H1 (cell line): Measurements from ENCODE around the gene CACNG7. TPM values are rescaled to one million over a fixed set of nuclear protein-coding genes. Genes with fewer than 3 reads are reported as not detected.

Experiments
- CTCF ChIA-PET: fragments of 300-600 bp; sonication (Branson Sonifier 250); formaldehyde crosslinking; loops from one replicate; lab custom pipeline; 2021; ENCODE audit not compliant: partially characterized antibody; lab: Charles Lee
- POLR2A ChIA-PET: fragments of 300-600 bp; sonication (Branson Sonifier 250); formaldehyde crosslinking; loops from one replicate; lab custom pipeline; 2021; ENCODE audit warnings: inconsistent platforms; ENCODE audit not compliant: partially characterized antibody; lab: Charles Lee
- DNase-seq, 2 experiments: peaks; one replicate each; pipeline versions ENCODE4 v3.0.0 to v3.0.0-alpha.2; 2010 to 2022; ENCODE audit warnings: low spot score in 2 of 2, low read depth in 1 of 2, mixed read lengths in 1 of 2
- FAIRE-seq: peaks from 2 replicates; lab custom pipeline; 2011; peaks lifted over from hg19 to GRCh38; lab: Jason Lieb, UNC
- H2AFZ ChIP-seq: 2 replicates; pipeline ENCODE4 v1.8.1; 2012; ENCODE audit warnings: low read length, inconsistent platforms
- H2AK5ac ChIP-seq: 2 replicates; pipeline ENCODE4 v1.6.1; 2013; ENCODE audit warnings: low read depth, low read length
- H2BK120ac ChIP-seq: replicated peaks from 2 replicates; pipeline ENCODE3; 2013; ENCODE audit warnings: low read depth, low read length, inconsistent platforms
- H2BK12ac ChIP-seq: 2 replicates; pipeline ENCODE4 v1.6.1; 2013; ENCODE audit warnings: low read depth, low read length
- H2BK15ac ChIP-seq: 2 replicates; pipeline ENCODE4 v1.6.1; 2013; ENCODE audit warnings: low read length
- H2BK20ac ChIP-seq: 2 replicates; pipeline ENCODE4 v1.6.1; 2013; ENCODE audit warnings: low read length
- H2BK5ac ChIP-seq: 2 replicates; pipeline ENCODE4 v1.6.1; 2013; ENCODE audit warnings: low read depth, low read length
- H3K14ac ChIP-seq: 2 replicates; pipeline ENCODE4 v1.6.1; 2013; ENCODE audit warnings: inconsistent platforms; ENCODE audit not compliant: insufficient read length
- H3K18ac ChIP-seq: 2 replicates; pipeline ENCODE4 v1.6.1; 2013; ENCODE audit warnings: low read length; ENCODE audit errors: extremely low read depth
- H3K23ac ChIP-seq: 2 replicates; pipeline ENCODE4 v1.6.1; 2013; ENCODE audit warnings: inconsistent platforms; ENCODE audit not compliant: insufficient read length
- H3K23me2 ChIP-seq: 2 replicates; pipeline ENCODE4 v1.6.1; 2013; ENCODE audit warnings: low read depth, low read length
- H3K27ac ChIP-seq: 2 replicates; pipeline ENCODE4 v1.6.1; 2011; ENCODE audit warnings: low read depth, low read length, inconsistent platforms
- H3K27me3 ChIP-seq, 4 experiments: replicated peaks in 1 of 4; 1 replicate in 1 of 4; 2 replicates in 3 of 4; pipeline versions ENCODE4 v1.6.1 to v1.8.1; 2011 to 2013; ENCODE audit warnings: low read length in 3 of 4, mild to moderate bottlenecking in 3 of 4, inconsistent platforms in 2 of 4, mixed read lengths in 2 of 4, moderate library complexity in 1 of 4; ENCODE audit not compliant: control insufficient read depth in 3 of 4, insufficient read depth in 3 of 4; ENCODE audit errors: extremely low read depth in 1 of 4
- H3K36me3 ChIP-seq, 4 experiments: 2 replicates each; pipeline versions ENCODE4 v1.6.1 to v1.8.1; 2011 to 2013; ENCODE audit warnings: mild to moderate bottlenecking in 4 of 4, low read length in 3 of 4, moderate library complexity in 2 of 4, control low read depth in 1 of 4, inconsistent platforms in 1 of 4; ENCODE audit not compliant: insufficient read depth in 4 of 4, control insufficient read depth in 2 of 4
- H3K4ac ChIP-seq: replicated peaks from 2 replicates; pipeline ENCODE3; 2013; ENCODE audit warnings: low read length, low read depth, mixed read lengths, inconsistent platforms; ENCODE audit not compliant: insufficient read length
- H3K4me1 ChIP-seq, 4 experiments: replicated peaks in 1 of 4; 1 replicate in 1 of 4; 2 replicates in 3 of 4; pipeline versions ENCODE4 v1.6.1 to v1.8.1; 2011 to 2013; ENCODE audit warnings: low read length in 3 of 4, inconsistent platforms in 2 of 4, mixed read lengths in 1 of 4; ENCODE audit not compliant: insufficient read depth in 4 of 4, control insufficient read depth in 3 of 4
- H3K4me2 ChIP-seq, 2 experiments: 2 replicates each; pipeline versions ENCODE4 v1.6.1 to v1.8.1; 2011 to 2013; ENCODE audit warnings: low read depth in 2 of 2, low read length in 2 of 2, control low read depth in 1 of 2, inconsistent platforms in 1 of 2, mild to moderate bottlenecking in 1 of 2; ENCODE audit not compliant: insufficient read depth in 1 of 2
- H3K4me3 ChIP-seq, 4 experiments: fragments of 200-600, 300-600 bp in 1 of 4; sonication (generic), shearing (Covaris generic), sonication (Bioruptor Twin) in 1 of 4; 2 replicates each; pipeline versions ENCODE4 v1.5.1 to v1.8.1; 2011 to 2016; ENCODE audit warnings: low read length in 4 of 4, low read depth in 3 of 4, control low read depth in 2 of 4, inconsistent platforms in 2 of 4, mild to moderate bottlenecking in 2 of 4, mixed read lengths in 1 of 4, moderate library complexity in 1 of 4; ENCODE audit not compliant: insufficient read depth in 2 of 4; ENCODE audit errors: extremely low read depth in 1 of 4
- H3K56ac ChIP-seq: replicated peaks from 2 replicates; pipeline ENCODE3; 2013; ENCODE audit warnings: low read depth, mild to moderate bottlenecking, mixed read lengths, low read length, inconsistent platforms; ENCODE audit not compliant: insufficient read length
- H3K79me1 ChIP-seq: 2 replicates; pipeline ENCODE4 v1.6.1; 2013; ENCODE audit warnings: low read depth, low read length, control low read depth
- H3K79me2 ChIP-seq, 2 experiments: 2 replicates each; pipeline versions ENCODE4 v1.6.1 to v1.8.1; 2012 to 2013; ENCODE audit warnings: low read length in 2 of 2, mild to moderate bottlenecking in 2 of 2, inconsistent platforms in 1 of 2; ENCODE audit not compliant: insufficient read depth in 2 of 2, control insufficient read depth in 1 of 2
- H3K9ac ChIP-seq, 4 experiments: replicated peaks in 1 of 4; 1 replicate in 1 of 4; 2 replicates in 3 of 4; pipeline versions ENCODE4 v1.6.1 to v1.8.1; 2011 to 2013; ENCODE audit warnings: low read depth in 3 of 4, low read length in 3 of 4, control low read depth in 2 of 4, mild to moderate bottlenecking in 2 of 4, moderate library complexity in 2 of 4, inconsistent platforms in 1 of 4; ENCODE audit errors: extremely low read depth in 1 of 4
- H3K9me3 ChIP-seq, 2 experiments: 2 replicates each; pipeline versions ENCODE4 v1.6.1 to v1.8.1; 2012 to 2013; ENCODE audit warnings: mild to moderate bottlenecking in 2 of 2, moderate library complexity in 2 of 2, control low read depth in 1 of 2, inconsistent platforms in 1 of 2, low read depth in 1 of 2, low read length in 1 of 2, mixed read lengths in 1 of 2; ENCODE audit not compliant: insufficient read depth in 2 of 2
- H4K20me1 ChIP-seq, 2 experiments: replicated peaks in 1 of 2; 2 replicates each; pipeline versions ENCODE3 to v1.8.1; 2011 to 2013; ENCODE audit warnings: inconsistent platforms in 2 of 2, low read length in 2 of 2, mild to moderate bottlenecking in 1 of 2; ENCODE audit not compliant: insufficient read depth in 2 of 2, control insufficient read depth in 1 of 2
- H4K5ac ChIP-seq: 2 replicates; pipeline ENCODE4 v1.6.1; 2013; ENCODE audit warnings: low read length, low read depth, mixed read lengths, inconsistent platforms; ENCODE audit not compliant: insufficient read length
- H4K8ac ChIP-seq: 2 replicates; pipeline ENCODE4 v1.8.0; 2013; ENCODE audit warnings: mild to moderate bottlenecking, moderate library complexity, low read length, inconsistent platforms; ENCODE audit not compliant: insufficient read depth; ENCODE audit errors: extremely low read depth
- H4K91ac ChIP-seq: replicated peaks from 2 replicates; pipeline ENCODE3; 2013; ENCODE audit warnings: low read length, mixed read lengths, inconsistent platforms; ENCODE audit not compliant: insufficient read length
- CBX8 ChIP-seq: fragments of 300-800, 300-1000 bp; sonication (generic); IDR thresholded peaks from 2 replicates; pipeline ENCODE4 v1.7.1; 2016; ENCODE audit warnings: low read depth, low read length, borderline replicate concordance
- CREB1 ChIP-seq: IDR thresholded peaks from 2 replicates; pipeline ENCODE4 v1.6.1; 2012; ENCODE audit warnings: inconsistent platforms
- HDAC2 ChIP-seq, 2 experiments: fragments of 300-600 bp in 1 of 2; sonication (generic) in 1 of 2; IDR thresholded peaks; 2 replicates each; pipeline ENCODE4 v1.6.1; 2011 to 2012; ENCODE audit warnings: low read depth in 2 of 2, low read length in 2 of 2, mild to moderate bottlenecking in 2 of 2, moderate library complexity in 2 of 2, borderline replicate concordance in 1 of 2, inconsistent platforms in 1 of 2
- KDM4A ChIP-seq: IDR thresholded peaks from one replicate; pipeline ENCODE4 v1.7.1; 2012; ENCODE audit warnings: low read depth, mild to moderate bottlenecking, moderate library complexity, low read length, inconsistent platforms; ENCODE audit not compliant: severe bottlenecking
- POLR2A ChIP-seq, 2 experiments: IDR thresholded peaks; 1 replicate in 1 of 2; 2 replicates in 1 of 2; pipeline ENCODE4 v1.6.1; 2011; ENCODE audit warnings: low read depth in 2 of 2, low read length in 2 of 2, mild to moderate bottlenecking in 2 of 2; ENCODE audit errors: control extremely low read depth in 1 of 2
- SIRT6 ChIP-seq: IDR thresholded peaks from one replicate; pipeline ENCODE4 v1.7.1; 2012; ENCODE audit warnings: low read length, inconsistent platforms
- TAF1 ChIP-seq: IDR thresholded peaks from 2 replicates; pipeline ENCODE4 v1.6.1; 2011; ENCODE audit warnings: mild to moderate bottlenecking, low read depth, low read length
- WGBS, 2 experiments: shearing (Covaris generic) in 1 of 2; methylation state at CpG; one replicate each; pipeline versions ENCODE4 v1.1.6 to v1.1.7; 2013 to 2015; ENCODE audit warnings: low lambda C conversion rate in 2 of 2, mixed read lengths in 2 of 2, inconsistent platforms in 1 of 2, low coverage in 1 of 2, missing lambda C conversion rate in 1 of 2; ENCODE audit not compliant: insufficient replicate concordance in 2 of 2, insufficient coverage in 1 of 2, insufficient read length in 1 of 2; ENCODE audit errors: extremely low coverage in 1 of 2, missing lambda C conversion rate in 1 of 2; 5-methylcytosine and 5-hydroxymethylcytosine counted together
- polyA plus RNA-seq, 7 experiments: library from polyadenylated mRNA; depleted of rRNA in 3 of 7; stranded (reverse) in 5 of 7; unstranded in 2 of 7; fragments of >200 nt in 5 of 7; fragments of 200-250 nt in 2 of 7; gene quantifications; 1 replicate in 5 of 7; 2 replicates in 1 of 7; 4 replicates in 1 of 7; pipeline versions ENCODE4 v1.2.1 to v1.2.3, GENCODE V29; 2011 to 2013; ENCODE audit warnings: missing spikeins in 2 of 7, mixed read lengths in 2 of 7
- total RNA-seq: library from RNA; stranded (reverse); fragmentation: NEBNext Ultra II Directional; extraction: Animal tissue kit (Norgen Biotek cat#: 25700); gene quantifications from 2 replicates; pipeline ENCODE4 v1.2.1, GENCODE V29; 2021
- TF ChIP-seq, protein P1 (sequence below): IDR thresholded peaks from 2 replicates; pipeline ENCODE4 v1.6.1; 2012; ENCODE audit warnings: inconsistent platforms

The CACNG7 gene
- total and polyA plus RNA-seq, 2 of the 8 experiments (the other 6 are each of a cell fraction or from before 2014, with no cell fraction given) = 28.9 to 69.8 TPM

DNA sequence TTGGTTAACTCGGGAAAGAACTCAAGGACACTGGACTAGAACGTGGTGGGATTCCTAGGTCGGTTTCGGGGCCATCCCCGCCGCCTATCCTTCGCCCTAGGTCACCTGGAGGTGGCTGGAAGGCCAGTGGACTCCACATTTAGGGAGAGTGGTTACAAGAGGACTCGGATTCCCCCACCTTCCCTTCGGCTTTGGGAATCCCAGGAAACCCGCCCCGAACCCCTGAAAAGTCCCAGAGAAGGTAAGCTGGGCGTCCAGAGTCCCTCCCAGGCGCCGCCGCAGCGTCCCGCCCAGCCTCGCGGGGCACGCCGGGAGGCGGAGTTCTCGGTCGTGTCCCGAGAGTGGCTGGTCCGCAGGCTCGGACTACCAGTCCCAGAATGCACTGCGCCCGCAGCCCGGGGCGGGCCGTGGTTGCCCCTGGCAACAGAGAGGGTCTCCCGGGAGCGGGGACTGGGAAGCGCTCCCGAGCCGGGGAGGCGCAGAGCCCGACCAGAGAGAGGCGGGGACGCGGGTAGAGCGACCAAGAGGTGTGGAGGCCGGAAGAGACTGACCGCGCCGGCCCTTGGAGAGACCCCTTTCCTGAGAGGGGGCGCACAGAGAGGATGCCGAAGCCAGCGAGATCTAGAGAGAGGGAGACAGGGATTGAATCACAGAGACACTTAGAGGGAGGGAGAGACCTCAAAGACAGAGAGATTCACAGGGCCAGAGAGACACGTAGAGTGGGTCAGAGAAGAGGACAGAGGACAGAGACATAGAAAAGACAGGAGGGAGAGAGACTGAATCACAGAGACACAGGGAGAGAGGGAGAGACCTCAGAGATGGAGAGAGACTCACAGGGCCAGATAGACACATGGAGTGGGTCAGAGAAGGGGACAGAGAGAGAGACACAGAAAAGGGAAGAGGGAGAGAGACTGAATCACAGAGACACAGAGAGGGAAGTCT lies 29.7 kb upstream of the CACNG7 start:
- peak overlapping the region; percentile 98 for H2BK15ac ChIP-seq
- H3K23ac ChIP-seq = no peak overlapping the region
- H3K14ac ChIP-seq = no peak overlapping the region
- peak overlapping the region; percentile 44 to 64 (median 60) for H3K4me3 ChIP-seq
- ChIA-PET POLR2A (interaction anchor here (0.6 to 4.5 kb wide), 15 partner anchors 9 to 218 kb away, joined by 3 to 96 read pairs (median 4); partner anchors contain the start of genes CACNG7 and MYADM), CTCF (interaction anchor here (0.9 to 1.9 kb wide), 10 partner anchors 9 to 144 kb away, joined by 3 to 7 read pairs (median 3); no protein-coding TSS in a partner anchor)
- DNase-seq (peak; percentile 92 to 100), FAIRE-seq (peak; percentile 36)
- peak overlapping the region; percentile 8 to 75 (median 69) for H3K9ac ChIP-seq
- peaks cover 0 to 11% (median 3%) of the 10 kb centered on the region in 4 experiments; a peak in 4 of 7 replicates for H3K27me3 ChIP-seq
- 3% methylated on average over 48 of the region's 51 CpGs; no CpG with 5 or more reads in 1 of the 2 experiments for WGBS, 2 experiments
- peaks cover 0 to 14% (median 4%) of the 10 kb centered on the region in 4 experiments; a peak in 5 of 8 replicates for H3K36me3 ChIP-seq
- no peak overlapping the region for H3K56ac ChIP-seq
- H3K18ac ChIP-seq = peak overlapping the region; percentile 99
- H4K20me1 ChIP-seq = no peaks in the 10 kb centered on the region
- H3K79me1 ChIP-seq = no peaks in the 10 kb centered on the region
- peak overlapping the region; percentile 69 for H3K27ac ChIP-seq
- H3K23me2 ChIP-seq = peaks cover 24% of the 10 kb centered on the region
- peak overlapping the region; percentile 53; the same call in 1 of the 2 replicates for H2AK5ac ChIP-seq
- peak overlapping the region; percentile 72 for H3K4me2 ChIP-seq
- peak overlapping the region; percentile 94 for H2BK5ac ChIP-seq
- no peaks in the 10 kb centered on the region for H3K9me3 ChIP-seq
- H3K4me1 ChIP-seq = peaks cover 3 to 25% (median 8%) of the 10 kb centered on the region in 4 experiments
- no peak overlapping the region for H2BK120ac ChIP-seq
- peak overlapping the region; percentile 36 for H4K91ac ChIP-seq
- H2BK20ac ChIP-seq = peak overlapping the region; percentile 18; the same call in 1 of the 2 replicates
- peak overlapping the region; percentile 84 for H2BK12ac ChIP-seq
- H3K4ac ChIP-seq = no peak overlapping the region
- H4K5ac ChIP-seq = peak overlapping the region; percentile 79
- peak overlapping the region; percentile 78 for H4K8ac ChIP-seq
- H2AFZ ChIP-seq = peak overlapping the region; percentile 34; the same call in 1 of the 2 replicates
- H3K79me2 ChIP-seq = no peaks in the 10 kb centered on the region; a peak in 1 of 4 replicates
- TF ChIP-seq KDM4A (peak; percentile 28), TAF1 (peak; percentile 60), SIRT6 (no peak), CBX8 (no peak), POLR2A (IDR thresholded peaks at IDR 0.05; ENCODE audit: control extremely low read depth in 1 of 2, low read depth in 2 of 2, low read length in 2 of 2) (peak in 1 of 2 experiments; percentile 74; a peak in 2 of 3 replicates), CREB1 (peak; percentile 41; the same call in 1 of the 2 replicates), HDAC2 (IDR thresholded peaks at IDR 0.05; ENCODE audit: borderline replicate concordance in 1 of 2, low read depth in 2 of 2, low read length in 2 of 2) (0 out of 4 replicates have a peak, but pooled peaks of 1 of the 2 experiments have one; percentile 34)
- TF ChIP-seq, protein P1, sequence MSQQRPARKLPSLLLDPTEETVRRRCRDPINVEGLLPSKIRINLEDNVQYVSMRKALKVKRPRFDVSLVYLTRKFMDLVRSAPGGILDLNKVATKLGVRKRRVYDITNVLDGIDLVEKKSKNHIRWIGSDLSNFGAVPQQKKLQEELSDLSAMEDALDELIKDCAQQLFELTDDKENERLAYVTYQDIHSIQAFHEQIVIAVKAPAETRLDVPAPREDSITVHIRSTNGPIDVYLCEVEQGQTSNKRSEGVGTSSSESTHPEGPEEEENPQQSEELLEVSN = 0 out of 2 replicates have a peak, but pooled peaks have one; percentile 7
